ENCODE data around the gene CYTH1.

DNA sequence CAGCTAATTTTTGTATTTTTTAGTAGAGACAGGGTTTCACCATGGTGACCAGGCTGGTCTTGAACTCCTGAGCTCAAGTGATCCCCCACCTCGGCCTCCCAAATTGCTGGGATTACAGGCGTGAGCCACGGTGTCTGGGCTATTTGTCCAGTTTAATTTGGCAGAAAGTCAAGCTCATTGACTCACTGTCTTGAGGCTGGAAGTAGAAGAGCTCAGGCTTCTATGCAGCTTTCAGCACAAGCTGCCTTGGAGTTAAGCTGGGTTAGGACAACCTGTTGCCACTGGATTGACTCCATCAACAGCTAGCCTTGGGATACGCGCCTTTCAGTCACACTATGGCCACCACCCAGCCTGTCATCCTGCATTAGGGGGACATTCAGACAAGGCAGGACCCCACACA, 128.7 kb downstream of the CYTH1 start:
- TF ChIP-seq EZH2 (IDR thresholded peaks at IDR 0.05; ENCODE audit: borderline replicate concordance, low read length) = no peak
- TF ChIP-seq, protein P1, sequence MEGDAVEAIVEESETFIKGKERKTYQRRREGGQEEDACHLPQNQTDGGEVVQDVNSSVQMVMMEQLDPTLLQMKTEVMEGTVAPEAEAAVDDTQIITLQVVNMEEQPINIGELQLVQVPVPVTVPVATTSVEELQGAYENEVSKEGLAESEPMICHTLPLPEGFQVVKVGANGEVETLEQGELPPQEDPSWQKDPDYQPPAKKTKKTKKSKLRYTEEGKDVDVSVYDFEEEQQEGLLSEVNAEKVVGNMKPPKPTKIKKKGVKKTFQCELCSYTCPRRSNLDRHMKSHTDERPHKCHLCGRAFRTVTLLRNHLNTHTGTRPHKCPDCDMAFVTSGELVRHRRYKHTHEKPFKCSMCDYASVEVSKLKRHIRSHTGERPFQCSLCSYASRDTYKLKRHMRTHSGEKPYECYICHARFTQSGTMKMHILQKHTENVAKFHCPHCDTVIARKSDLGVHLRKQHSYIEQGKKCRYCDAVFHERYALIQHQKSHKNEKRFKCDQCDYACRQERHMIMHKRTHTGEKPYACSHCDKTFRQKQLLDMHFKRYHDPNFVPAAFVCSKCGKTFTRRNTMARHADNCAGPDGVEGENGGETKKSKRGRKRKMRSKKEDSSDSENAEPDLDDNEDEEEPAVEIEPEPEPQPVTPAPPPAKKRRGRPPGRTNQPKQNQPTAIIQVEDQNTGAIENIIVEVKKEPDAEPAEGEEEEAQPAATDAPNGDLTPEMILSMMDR (conservative IDR thresholded peaks at IDR 0.05 in 1 of 2, IDR thresholded peaks at IDR 0.05 in 1 of 2; ENCODE audit: extremely low read depth in 1 of 2, insufficient read depth in 1 of 2, low read depth in 1 of 2, low read length in 2 of 2) = no peak
